ENCODE measurements around the gene LGALS13.
A peak's percentile ranks its signal among the peaks of the same experiment; 100 is the strongest.

- TF ChIP-seq CTCF (IDR thresholded peaks at IDR 0.05) (no peak), POLR2A (IDR thresholded peaks at IDR 0.05) (peak in 1 of 2 donors; percentile 25)
These were observed 38.9 kb upstream of the LGALS13 start for GRCh38 chr19:39563408-39563807.

All from thyroid gland (tissue), 4 donors.